Thyroid gland (tissue), 4 donors: ENCODE results near the gene PRAMEF5. TPM values are rescaled to one million over a fixed set of nuclear protein-coding genes. Genes with fewer than 3 reads are reported as not detected.
"Not testable (repeated sequence)": the region's sequence is repeated elsewhere in the genome, so short reads cannot be mapped to it uniquely, and the experiment has no call there.

Experiments
- DNase-seq, 2 donors: peaks; one replicate each; pipeline ENCODE4 v3.0.0-alpha.2; 2019
- H3K27ac ChIP-seq, 3 donors: fragments of 200-600 bp; sonication (generic); 1 replicate in 2 of 3; 2 replicates in 1 of 3; pipeline ENCODE4 v1.5.1; 2016 to 2019; ENCODE audit warnings: mild to moderate bottlenecking in 1 of 3, moderate library complexity in 1 of 3
- H3K27me3 ChIP-seq: fragments of 200-600 bp; sonication (generic); one replicate; pipeline ENCODE4 v1.5.1; 2019
- H3K36me3 ChIP-seq, 2 donors: fragments of 200-600 bp; sonication (generic); one replicate each; pipeline ENCODE4 v1.5.1; 2016 to 2019
- H3K4me1 ChIP-seq, 2 donors: fragments of 200-600 bp; sonication (generic); one replicate each; pipeline ENCODE4 v1.5.1; 2017 to 2019
- H3K4me3 ChIP-seq, 3 donors: fragments of 200-600 bp; sonication (generic); replicated peaks in 1 of 3; 1 replicate in 2 of 3; 2 replicates in 1 of 3; pipeline ENCODE4 v1.5.1; 2016; ENCODE audit warnings: mild to moderate bottlenecking in 1 of 3
- H3K9me3 ChIP-seq: fragments of 200-600 bp; sonication (generic); one replicate; pipeline ENCODE4 v1.5.1; 2017
- POLR2A ChIP-seq, 2 donors: fragments of 450-650 bp; IDR thresholded peaks; one replicate each; pipeline ENCODE4 v1.6.1; 2017; ENCODE audit warnings: antibody characterized with exemption in 2 of 2, mild to moderate bottlenecking in 2 of 2, moderate library complexity in 1 of 2
- WGBS, 2 donors: methylation state at CpG; one replicate each; pipeline ENCODE4 v1.1.5; 2017; 5-methylcytosine and 5-hydroxymethylcytosine counted together
- intact Hi-C: fragments of 100-400 bp; cut with DNase I; formaldehyde crosslinking; loops from one replicate; pipeline ENCODE4 v1.15.1; 2023
- total RNA-seq, 4 donors: library from RNA; depleted of rRNA; stranded (reverse); fragments of >200 nt; gene quantifications; one replicate each; pipeline ENCODE4 v1.2.3, GENCODE V29; 2016
- TF ChIP-seq, protein P1 (sequence below), 6 experiments: fragments of 200-600 bp in 3 of 6; fragments of 450-650 bp in 3 of 6; sonication (generic) in 3 of 6; IDR thresholded peaks; one replicate each; pipeline ENCODE4 v1.5.1; 2016 to 2019; ENCODE audit warnings: antibody characterized with exemption in 6 of 6, mild to moderate bottlenecking in 2 of 6, inconsistent platforms in 1 of 6, moderate library complexity in 1 of 6

Gene PRAMEF5
- total RNA-seq, 4 donors from 2014 or later = not detected

DNA sequence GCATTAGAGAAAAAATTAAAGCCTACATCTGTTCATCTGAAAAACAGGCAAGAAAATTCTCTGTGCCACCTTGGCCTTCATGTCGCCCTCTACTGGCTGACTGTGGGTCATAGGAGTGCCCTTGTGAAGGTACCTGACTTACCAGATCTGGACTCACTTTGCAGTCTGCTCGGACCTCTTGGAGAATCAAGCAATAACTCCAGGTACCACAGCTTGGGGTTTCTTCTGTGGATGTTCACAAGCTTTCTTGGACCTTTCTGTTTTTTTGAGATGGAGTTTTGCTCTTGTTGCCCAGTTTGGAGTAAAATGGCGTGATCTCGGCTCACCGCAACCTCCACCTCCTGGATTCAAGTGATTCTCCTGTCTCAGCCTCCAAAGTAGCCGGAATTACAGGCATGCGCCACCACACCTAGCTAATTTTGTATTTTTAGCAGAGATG is 25.6 kb upstream of the PRAMEF5 start:
- peak; percentile 32 to 60 for DNase-seq
- TF ChIP-seq, protein P1, sequence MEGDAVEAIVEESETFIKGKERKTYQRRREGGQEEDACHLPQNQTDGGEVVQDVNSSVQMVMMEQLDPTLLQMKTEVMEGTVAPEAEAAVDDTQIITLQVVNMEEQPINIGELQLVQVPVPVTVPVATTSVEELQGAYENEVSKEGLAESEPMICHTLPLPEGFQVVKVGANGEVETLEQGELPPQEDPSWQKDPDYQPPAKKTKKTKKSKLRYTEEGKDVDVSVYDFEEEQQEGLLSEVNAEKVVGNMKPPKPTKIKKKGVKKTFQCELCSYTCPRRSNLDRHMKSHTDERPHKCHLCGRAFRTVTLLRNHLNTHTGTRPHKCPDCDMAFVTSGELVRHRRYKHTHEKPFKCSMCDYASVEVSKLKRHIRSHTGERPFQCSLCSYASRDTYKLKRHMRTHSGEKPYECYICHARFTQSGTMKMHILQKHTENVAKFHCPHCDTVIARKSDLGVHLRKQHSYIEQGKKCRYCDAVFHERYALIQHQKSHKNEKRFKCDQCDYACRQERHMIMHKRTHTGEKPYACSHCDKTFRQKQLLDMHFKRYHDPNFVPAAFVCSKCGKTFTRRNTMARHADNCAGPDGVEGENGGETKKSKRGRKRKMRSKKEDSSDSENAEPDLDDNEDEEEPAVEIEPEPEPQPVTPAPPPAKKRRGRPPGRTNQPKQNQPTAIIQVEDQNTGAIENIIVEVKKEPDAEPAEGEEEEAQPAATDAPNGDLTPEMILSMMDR (IDR thresholded peaks at IDR 0.05) = peak in 4 of 6 experiments; percentile 20 to 39 (median 32)
- TF ChIP-seq POLR2A (IDR thresholded peaks at IDR 0.05) = no peak
- Histone ChIP-seq H3K36me3 (no peaks in the 10 kb centered on the region), H3K9me3 (no peaks in the 10 kb centered on the region), H3K4me3 (no peak overlapping the region), H3K27me3 (peaks cover 4% of the 10 kb centered on the region), H3K27ac (no peak overlapping the region), H3K4me1 (no peaks in the 10 kb centered on the region)
- intact Hi-C loops = no loop called here
- WGBS, 2 donors = 81 to 83% methylated on average over 7 of the region's 7 CpGs

DNA sequence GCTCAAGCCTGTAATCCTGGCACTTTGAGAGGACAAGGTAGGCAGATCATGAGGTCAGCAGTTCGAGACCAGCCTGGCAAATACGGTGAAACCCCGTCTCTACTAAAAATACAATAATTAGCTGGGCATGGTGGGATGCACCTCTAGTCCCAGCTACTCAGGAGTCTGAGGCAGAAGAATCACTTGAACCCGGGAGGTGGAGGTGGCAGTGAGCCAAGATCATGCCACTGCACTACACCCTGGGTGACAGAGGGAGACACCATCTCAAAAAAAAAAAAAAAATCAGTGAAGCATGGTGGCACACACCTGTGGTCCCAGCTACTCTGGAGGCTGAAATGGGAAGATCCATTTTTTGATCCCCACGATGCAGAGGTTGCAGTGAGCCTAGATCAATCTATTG is 23.9 kb upstream of the PRAMEF5 start:
- H3K27me3 ChIP-seq, intact Hi-C loops, DNase-seq, H3K4me1 ChIP-seq, H3K4me3 ChIP-seq, H3K36me3 ChIP-seq, H3K9me3 ChIP-seq, H3K27ac ChIP-seq: not testable (repeated sequence)
- 71 to 76% methylated on average over 5 of the region's 5 CpGs for WGBS, 2 donors

DNA sequence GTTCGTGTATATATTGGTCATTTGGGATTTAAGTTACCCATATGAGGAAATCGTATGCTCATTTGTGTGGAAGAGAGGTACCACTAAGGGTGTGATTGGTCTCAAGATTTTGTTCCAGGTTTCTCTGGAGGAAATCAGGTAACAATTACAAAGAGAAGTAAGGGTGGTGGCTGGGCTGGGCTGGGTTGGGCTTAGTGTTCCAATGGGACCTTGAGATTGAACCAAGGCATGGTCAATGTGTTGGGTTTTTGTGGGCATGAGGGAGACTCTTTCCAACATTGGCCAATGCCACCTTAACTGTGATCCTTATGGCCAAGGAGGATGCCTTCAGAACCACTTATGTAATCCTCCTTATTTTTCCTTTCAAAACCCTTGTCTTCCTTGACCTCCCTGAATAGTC is 23.4 kb upstream of the PRAMEF5 start:
- whole genome bisulfite sequencing, 2 donors = 83 to 87% methylated on average over 2 of the region's 2 CpGs
- H3K36me3 ChIP-seq, H3K27ac ChIP-seq, H3K9me3 ChIP-seq, intact Hi-C loops, H3K4me1 ChIP-seq, H3K4me3 ChIP-seq, H3K27me3 ChIP-seq, DNase-seq: not testable (repeated sequence)

DNA sequence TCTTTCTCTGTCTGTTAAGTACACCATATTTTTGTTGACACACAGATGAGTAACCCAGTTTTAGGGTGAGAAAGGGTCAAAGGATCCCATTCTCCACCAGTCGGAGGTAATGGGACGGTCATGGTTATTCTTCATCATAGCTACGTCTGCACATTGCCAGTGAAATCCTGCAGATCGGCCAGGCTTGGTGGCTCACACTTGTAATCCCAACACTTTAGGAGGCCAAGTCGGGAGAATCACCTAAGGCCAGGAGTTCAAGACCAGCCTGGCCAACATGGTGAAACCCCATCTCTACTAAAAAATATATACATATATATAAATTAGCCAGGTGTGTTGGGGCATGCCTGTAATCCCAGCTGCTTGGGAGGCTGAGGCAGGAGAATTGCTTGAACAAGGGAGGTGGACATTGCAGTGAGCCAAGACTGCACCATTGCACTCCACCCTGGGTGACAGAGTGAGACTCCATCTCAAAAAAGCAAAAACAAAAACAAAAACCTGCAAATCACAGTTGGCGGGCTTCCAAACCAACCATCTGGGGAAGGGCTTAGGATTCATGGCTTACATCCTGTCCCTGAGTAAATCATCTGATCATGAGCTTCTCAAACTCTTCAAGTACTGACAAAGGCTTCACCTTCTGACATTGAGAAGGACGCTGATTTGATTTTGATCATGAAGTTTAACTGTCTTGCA is 22.8 kb upstream of the PRAMEF5 start:
- DNase-seq, intact Hi-C loops, H3K27me3 ChIP-seq, H3K36me3 ChIP-seq, H3K4me3 ChIP-seq, H3K4me1 ChIP-seq, H3K27ac ChIP-seq, H3K9me3 ChIP-seq: not testable (repeated sequence)
- WGBS, 2 donors = 83 to 86% methylated on average over 7 of the region's 7 CpGs

DNA sequence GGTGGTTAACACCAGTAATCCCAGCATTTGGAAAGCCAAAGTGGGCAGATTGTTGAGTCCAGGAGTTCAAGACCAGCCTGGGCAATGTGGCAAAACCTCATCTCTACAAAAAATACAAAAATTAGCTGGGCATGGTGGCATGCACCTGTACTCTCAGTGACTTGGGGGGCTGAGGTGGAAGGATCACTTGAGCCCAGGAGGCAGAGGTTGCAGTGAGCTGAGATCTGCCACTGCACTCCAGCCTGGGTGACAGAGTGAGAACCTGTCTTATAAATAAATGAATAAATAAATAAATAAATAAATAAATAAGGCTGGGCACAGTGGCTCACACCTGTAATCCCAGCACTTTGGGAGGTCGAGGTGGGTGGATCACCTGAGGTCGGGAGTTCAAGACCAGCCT is 21.9 kb upstream of the PRAMEF5 start:
- H3K27me3 ChIP-seq, H3K4me1 ChIP-seq, H3K36me3 ChIP-seq, H3K4me3 ChIP-seq, DNase-seq, H3K27ac ChIP-seq, H3K9me3 ChIP-seq, intact Hi-C loops: not testable (repeated sequence)
- 74 to 77% methylated on average over 2 of the region's 2 CpGs for WGBS, 2 donors

DNA sequence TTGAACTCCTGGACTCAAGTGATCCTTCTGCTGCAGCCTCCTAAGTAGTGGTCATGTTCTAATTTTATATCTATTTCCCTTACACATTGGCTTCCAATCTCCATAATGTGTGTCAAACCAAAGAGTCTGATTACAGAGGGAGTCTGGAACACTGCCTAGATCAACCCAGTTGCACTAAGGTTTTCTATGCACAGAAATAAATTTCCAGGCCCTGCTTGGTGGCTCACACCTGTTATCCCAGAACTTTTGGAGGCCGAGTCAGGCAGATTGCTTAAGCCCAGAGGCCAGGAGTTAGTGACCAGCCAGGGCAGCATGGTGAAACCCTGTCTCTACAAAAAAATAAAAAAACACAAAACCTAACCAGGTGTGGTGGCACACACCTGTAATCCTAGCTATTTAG is 19.9 kb upstream of the PRAMEF5 start:
- H3K27ac ChIP-seq, intact Hi-C loops, H3K4me1 ChIP-seq, H3K9me3 ChIP-seq, H3K36me3 ChIP-seq, H3K27me3 ChIP-seq, H3K4me3 ChIP-seq, DNase-seq: not testable (repeated sequence)
- 79 to 84% methylated on average over 1 of the region's 1 CpG for WGBS, 2 donors

DNA sequence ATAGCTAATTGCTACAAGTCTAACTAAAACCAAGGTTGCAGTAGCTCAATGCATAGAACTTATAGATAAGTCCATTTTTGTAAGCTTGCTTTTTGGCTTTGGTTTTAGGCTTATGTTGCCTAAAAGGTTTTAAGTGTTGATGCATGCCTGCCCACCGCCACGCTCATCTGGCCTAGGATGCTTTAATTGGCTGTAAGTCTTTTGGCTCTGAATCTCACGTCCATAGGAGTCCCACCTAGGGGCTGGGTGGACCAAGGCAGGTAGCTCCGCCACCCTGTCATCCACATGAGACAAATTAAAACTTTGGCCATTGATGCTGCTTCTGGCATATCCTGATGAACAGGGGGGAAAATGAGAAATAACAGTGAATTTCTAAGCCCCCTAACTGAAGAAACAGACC is 16.4 kb upstream of the PRAMEF5 start:
- intact Hi-C loops = not testable (repeated sequence)
- WGBS, 2 donors = 70 to 79% methylated on average over 3 to 4 of the region's 4 CpGs

DNA sequence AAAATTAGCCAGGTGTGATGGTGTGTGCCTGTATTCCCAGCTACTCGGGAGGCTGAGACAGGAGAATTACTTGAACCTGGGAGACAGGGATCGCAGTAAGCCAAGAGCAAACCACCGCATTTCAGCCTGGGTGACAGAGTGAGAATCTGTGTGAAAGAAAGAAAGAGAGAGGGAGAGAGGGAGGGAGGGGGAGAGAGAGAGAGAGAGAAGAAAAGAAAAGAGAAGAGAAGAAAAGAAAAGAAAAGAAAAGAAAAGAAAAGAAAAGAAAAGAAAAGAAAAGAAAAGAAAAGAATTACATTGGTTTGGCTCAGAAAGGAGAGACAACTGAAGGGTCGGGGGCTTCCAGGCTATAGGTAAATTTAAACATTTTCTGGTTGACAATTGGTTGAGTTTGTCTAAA is 14.4 kb upstream of the PRAMEF5 start:
- H3K27ac ChIP-seq, H3K9me3 ChIP-seq, intact Hi-C loops, H3K4me3 ChIP-seq, DNase-seq, H3K27me3 ChIP-seq, H3K36me3 ChIP-seq, H3K4me1 ChIP-seq: not testable (repeated sequence)
- 86 to 90% methylated on average over 4 of the region's 4 CpGs for WGBS, 2 donors

More for the DNA sequence above, 16.4 kb upstream of the PRAMEF5 start:
- not testable (repeated sequence) for H3K4me1 ChIP-seq, H3K4me3 ChIP-seq, H3K27me3 ChIP-seq, H3K36me3 ChIP-seq, H3K27ac ChIP-seq, H3K9me3 ChIP-seq, DNase-seq

DNA sequence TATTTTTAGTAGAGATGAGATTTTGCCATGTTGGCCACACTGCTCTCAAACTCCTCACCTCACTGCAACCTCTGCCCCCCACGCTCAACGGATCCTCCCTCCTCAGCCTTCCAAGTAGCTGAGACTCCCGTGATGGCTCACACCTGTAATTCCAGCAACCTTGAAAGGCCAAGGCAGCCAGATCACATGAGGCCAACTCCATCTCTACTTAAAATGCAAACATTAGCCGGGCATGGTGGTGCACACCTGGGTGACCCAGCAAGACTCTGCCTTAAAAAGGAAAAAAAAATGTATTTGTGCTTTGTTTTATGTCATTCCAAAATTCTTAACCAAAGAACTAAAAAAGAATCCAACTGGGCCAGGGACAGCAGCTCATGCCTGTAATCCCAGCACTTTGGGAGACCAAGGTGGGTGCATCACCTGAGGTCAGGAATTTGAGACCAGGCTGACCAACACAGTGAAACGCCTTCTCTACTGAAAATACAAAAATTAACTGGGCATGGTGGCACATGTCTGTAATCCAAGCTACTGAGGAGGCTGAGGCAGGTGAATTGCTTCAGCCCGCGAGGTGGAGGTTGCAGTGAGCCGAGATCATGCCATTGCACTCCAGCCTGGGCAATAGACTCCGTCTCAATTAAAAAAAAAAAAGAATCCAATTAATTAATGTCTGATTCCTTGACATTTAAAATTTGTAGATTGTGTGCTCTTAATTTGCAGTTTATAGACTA is 10.3 kb upstream of the PRAMEF5 start:
- H3K27ac ChIP-seq, H3K4me3 ChIP-seq, DNase-seq: not testable (repeated sequence)

DNA sequence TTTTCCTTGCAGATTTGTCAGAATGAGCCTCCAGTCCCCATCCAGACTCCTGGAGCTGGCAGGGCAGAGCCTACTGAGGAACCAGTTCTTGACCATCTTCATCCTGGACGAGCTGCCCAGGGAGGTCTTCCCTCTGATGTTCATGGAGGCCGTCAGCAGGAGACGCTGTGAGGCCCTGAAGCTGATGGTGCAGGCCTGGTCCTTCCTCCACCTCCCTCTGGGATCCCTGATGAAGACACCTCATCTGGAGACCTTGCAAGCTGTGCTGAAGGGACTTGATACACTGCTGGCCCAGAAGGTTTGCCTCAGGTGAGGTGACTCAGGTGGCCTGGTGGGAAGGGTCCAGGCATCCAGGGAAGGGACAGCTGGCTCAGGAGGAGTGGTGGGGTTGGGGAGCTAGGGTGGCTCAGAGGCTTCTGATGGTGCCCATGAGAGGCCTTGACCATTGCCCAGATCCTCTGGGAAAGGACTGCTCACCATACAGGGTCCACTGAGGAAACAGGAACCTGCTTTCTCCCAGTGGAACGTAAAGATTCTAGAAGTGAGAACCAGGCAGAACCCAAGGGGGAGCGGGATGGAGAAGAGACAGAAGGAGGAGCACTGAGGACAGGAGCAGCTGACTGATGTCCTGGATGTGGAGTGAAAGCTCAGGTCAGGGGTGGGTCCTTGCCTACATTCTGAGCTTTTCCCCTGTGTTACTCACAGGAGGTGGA is 8.0 kb upstream of the PRAMEF5 start:
- H3K27me3 ChIP-seq, H3K36me3 ChIP-seq, H3K4me1 ChIP-seq, DNase-seq, H3K4me3 ChIP-seq, H3K9me3 ChIP-seq, H3K27ac ChIP-seq, intact Hi-C loops: not testable (repeated sequence)
- WGBS, 2 donors = 93% methylated on average over 5 of the region's 5 CpGs

More for the DNA sequence above, 10.3 kb upstream of the PRAMEF5 start:
- intact Hi-C loops, H3K4me1 ChIP-seq, H3K36me3 ChIP-seq, H3K27me3 ChIP-seq, H3K9me3 ChIP-seq: not testable (repeated sequence)
- 86 to 91% methylated on average over 9 of the region's 9 CpGs for WGBS, 2 donors

DNA sequence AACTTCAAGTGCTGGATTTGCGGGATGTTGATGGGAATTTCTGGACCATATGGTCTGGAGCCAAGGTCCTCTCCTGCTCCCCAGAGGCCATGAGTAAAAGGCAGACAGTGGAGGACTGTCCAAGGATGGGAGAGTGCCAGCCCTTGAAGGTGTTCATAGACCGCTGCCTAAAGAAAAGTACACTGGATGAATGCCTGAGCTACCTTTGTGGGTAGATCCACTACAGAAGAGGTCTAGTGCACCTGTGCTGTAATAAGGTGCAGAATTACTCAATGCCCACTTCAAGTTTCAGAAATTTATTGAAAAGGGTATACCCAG is 7.5 kb upstream of the PRAMEF5 start:
- DNase-seq = peak in 1 of 2 donors; percentile 20
- H3K9me3 ChIP-seq, H3K4me1 ChIP-seq, H3K27me3 ChIP-seq, H3K36me3 ChIP-seq, H3K4me3 ChIP-seq, H3K27ac ChIP-seq, intact Hi-C loops: not testable (repeated sequence)
- 57 to 71% methylated on average over 2 of the region's 2 CpGs for WGBS, 2 donors

DNA sequence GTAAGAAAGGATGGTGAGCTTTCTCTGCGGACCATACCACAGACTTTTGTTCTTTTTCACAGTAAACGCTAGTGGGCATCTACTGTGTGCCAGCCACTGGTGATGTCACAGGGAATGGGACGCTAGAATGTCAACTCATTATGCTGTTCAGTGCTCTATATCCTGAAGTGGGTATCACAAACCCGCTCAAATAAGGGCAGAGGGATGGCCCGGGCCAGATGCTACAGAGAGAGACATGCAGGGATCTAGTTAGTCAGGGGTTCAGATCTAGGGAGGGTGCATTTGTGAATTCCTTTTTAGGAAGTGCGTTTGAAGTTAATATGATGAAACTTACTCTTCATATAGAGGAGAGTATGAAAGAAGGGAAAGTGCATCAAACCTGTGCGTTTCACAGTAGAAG is 6.9 kb upstream of the PRAMEF5 start:
- DNase-seq, H3K9me3 ChIP-seq, H3K36me3 ChIP-seq, H3K4me3 ChIP-seq, H3K27me3 ChIP-seq, H3K27ac ChIP-seq, intact Hi-C loops, H3K4me1 ChIP-seq: not testable (repeated sequence)
- WGBS, 2 donors = 74 to 84% methylated on average over 6 to 7 of the region's 7 CpGs
